H7 (cell line): ENCODE measurements around the gene ANKRD66. TPM values are rescaled to one million over a fixed set of nuclear protein-coding genes. Genes with fewer than 3 reads are reported as not detected.

Experiments used
- DNase-seq: peaks from one replicate; pipeline ENCODE4 v3.0.0; 2012
- H3K27me3 ChIP-seq: 2 replicates; pipeline ENCODE4 v1.6.0; 2011; ENCODE audit warnings: mild to moderate bottlenecking, low read length; ENCODE audit not compliant: control insufficient read depth, insufficient read depth
- H3K36me3 ChIP-seq: replicated peaks from 2 replicates; pipeline ENCODE4 v1.5.1; 2011; ENCODE audit warnings: low read length; ENCODE audit not compliant: control insufficient read depth, insufficient read depth
- H3K4me3 ChIP-seq: 2 replicates; pipeline ENCODE4 v1.5.1; 2011; ENCODE audit warnings: low read depth, mild to moderate bottlenecking, control low read depth, low read length, moderate library complexity; ENCODE audit not compliant: insufficient read depth
- total RNA-seq: library from RNA; depleted of rRNA; stranded (reverse); fragments of >200 nt; shearing (Covaris generic); gene quantifications from 2 replicates; pipeline ENCODE4 v1.2.3, GENCODE V29; 2014; rRNA removed

Gene ANKRD66
- total RNA-seq, 1 experiment from 2014 or later: not detected

DNA sequence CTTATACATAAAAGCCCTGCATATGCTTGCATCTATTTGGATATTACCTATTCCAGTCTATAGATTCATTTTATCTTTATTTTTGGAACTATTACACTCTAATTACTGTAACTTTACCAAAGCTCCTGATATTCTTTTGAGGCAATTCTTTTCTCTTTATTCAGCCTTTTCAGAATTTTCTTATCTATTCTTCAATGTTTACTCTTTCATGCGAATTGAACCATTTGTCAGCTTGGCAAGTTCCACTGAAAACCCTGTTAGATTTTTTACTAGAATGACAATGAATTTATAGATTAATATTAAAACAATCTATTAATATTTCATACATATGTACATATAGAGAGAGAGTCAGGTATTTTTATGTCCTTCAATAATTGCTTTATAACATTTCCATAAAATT is 45.9 kb downstream of the ANKRD66 start:
- DNase-seq: no peak
- Histone ChIP-seq H3K36me3 (no peaks in the 10 kb centered on the region), H3K4me3 (no peak overlapping the region), H3K27me3 (no peaks in the 10 kb centered on the region)

DNA sequence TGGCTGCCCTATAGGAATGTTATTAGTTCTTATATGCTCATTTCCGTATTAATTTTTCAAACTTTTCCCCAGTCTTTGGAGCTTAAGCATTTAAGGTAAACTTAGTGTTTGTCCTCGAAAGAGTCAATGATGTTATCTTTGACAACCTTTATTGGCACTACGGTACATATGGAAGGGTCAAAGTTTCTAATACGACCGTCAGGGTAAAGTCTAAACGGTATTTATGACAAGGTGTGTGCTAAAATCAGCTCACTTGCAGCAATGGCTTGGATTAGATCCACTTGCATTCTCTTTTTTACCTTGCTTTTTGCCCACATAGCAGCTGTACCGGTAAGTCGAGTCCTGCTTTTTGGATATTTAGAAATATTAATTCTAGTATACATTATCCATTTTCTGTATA is 46.4 kb downstream of the ANKRD66 start, which contains the start of gene MEP1A:
Gene MEP1A (plus strand): TSS at position 252 of the 400 bp plus-strand sequence. CDS start 10 bp downstream, at position 262.
- no peak within 1 kb of the TSS for H3K4me3 ChIP-seq
- DNase-seq: no peak
- no peaks in the 10 kb centered on the region for H3K36me3 ChIP-seq
- H3K27me3 ChIP-seq: no peaks in the 10 kb centered on the region

DNA sequence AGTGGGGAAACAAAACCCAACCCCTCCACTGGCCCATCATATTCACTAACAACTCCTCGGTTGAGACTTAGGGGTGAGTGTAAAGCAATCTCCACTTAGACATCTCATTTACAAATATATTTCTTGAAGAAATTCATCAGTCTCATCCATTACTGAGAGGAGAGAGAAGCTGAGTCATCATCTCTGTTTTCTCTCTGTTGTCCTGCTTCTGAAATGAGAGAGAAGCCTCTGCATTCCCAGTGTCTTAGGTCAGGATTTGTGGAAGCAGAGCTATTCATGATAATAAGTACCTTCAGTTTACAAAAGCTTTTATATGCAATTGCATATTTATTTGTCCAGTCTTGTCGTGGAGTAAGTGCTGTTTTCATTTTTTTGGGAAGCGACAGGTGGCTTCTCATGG is 47.3 kb downstream of the ANKRD66 start:
- DNase-seq: no peak
- Histone ChIP-seq H3K27me3 (no peaks in the 10 kb centered on the region), H3K4me3 (no peak overlapping the region), H3K36me3 (no peaks in the 10 kb centered on the region)

DNA sequence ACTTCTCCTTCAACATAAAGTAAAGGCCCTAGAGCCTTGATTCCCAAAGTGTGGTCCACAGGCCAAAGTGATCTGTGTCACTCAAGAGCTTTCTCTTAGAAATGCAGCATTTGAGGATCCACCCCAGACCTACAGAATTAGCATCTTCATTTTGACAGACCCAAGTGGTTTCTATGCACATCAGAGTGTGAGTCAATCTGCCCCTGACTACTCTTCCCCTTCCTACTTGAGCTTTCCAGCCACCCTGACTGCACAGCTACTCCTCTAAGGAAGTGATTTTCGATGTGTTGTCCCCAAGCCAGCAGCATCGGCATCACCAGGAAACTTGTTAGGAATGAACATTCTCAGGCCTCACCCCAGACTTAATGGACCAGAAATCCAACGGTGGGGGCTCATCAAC is 49.1 kb downstream of the ANKRD66 start:
- no peak overlapping the region for H3K4me3 ChIP-seq
- no peak for DNase-seq
- H3K36me3 ChIP-seq: no peaks in the 10 kb centered on the region
- no peaks in the 10 kb centered on the region for H3K27me3 ChIP-seq

DNA sequence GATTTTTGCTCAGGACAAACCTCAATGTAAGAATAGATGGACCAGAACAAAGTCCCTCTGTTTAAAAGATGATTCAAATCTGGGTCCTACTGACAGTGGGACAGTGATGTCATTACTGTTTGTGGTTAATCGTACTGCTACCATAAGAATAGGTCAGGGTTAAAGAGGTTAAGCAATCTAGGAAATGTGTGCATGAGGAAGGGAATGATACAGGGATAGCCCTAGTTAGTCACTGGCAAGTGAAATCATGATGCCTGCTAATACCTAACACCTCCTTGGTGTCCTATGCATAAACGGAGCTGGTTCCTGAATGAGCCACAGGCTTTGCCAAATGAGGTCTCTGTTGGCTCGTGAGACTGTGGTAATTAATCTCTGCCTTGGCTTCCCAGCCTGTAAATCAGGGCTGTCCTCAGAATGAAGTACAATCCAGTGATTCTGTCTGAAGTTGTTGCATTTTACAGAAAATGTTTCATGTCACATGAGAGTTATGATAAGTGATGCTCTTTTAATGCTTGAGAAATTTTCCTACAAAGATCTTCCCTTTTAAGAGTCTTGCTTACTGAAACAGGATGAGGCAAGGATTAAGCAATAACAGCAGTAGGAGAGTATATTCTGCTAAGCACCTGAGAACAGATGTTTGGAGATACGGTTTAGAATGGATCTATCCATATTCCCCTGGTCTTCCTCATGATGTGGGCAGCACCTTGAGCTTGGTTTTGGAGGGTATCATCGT is 50.3 kb downstream of the ANKRD66 start:
- DNase-seq: no peak
- no peaks in the 10 kb centered on the region for H3K27me3 ChIP-seq
- no peaks in the 10 kb centered on the region for H3K36me3 ChIP-seq
- no peak overlapping the region for H3K4me3 ChIP-seq

DNA sequence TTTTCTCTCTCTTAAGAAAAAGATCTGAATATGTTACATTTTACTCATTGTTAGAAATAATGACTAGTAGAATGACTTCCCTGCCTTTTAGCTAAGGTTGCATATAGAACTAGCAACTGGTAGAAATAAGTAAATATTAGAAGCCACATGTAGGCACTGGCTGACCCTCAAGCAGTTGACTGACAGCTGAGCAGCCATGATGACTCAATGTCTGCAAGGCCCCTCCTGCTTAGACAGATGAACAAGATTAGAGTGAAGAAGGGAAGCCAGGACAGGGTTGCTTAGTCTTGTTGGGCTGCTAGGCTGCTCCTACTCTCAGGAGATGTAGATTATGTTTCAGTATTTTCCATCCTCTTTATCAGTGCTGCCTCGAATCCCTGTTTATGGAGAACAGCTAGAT is 52.9 kb downstream of the ANKRD66 start:
- Histone ChIP-seq H3K27me3 (no peaks in the 10 kb centered on the region), H3K36me3 (no peaks in the 10 kb centered on the region), H3K4me3 (no peak overlapping the region)
- DNase-seq: no peak

DNA sequence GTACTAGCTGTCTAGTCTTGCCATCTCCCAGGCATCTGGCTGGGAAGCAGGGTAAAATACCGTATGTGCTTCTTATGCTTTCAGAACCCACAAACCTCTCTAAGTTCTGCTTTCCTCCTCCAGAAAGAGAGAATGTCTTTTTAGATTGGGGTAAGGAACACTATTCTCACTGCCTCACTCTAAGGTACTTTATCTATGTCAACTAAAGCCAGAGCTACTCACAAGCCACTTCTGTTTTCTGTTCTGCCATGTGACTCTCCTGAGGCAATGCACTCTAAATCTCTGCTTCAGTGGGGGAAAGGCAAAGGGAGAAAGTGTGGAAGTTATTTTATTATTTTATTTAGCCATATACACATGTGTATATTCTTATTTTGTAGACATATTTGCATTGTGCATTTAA is 62.1 kb downstream of the ANKRD66 start:
- Histone ChIP-seq H3K4me3 (no peak overlapping the region), H3K36me3 (no peaks in the 10 kb centered on the region), H3K27me3 (no peaks in the 10 kb centered on the region)
- no peak for DNase-seq

Other genes with a start within 250 kb of the ANKRD66 start
- 0.38 TPM in 1 of 2 replicates, not detected in the other for gene CYP39A1, start 94.1 kb upstream of the ANKRD66 start, total RNA-seq
- 0.28 and 0.52 TPM in 2 replicates for gene SLC25A27, start 94.0 kb upstream of the ANKRD66 start, total RNA-seq
- gene TDRD6, start 59.0 kb upstream of the ANKRD66 start, total RNA-seq: not detected in 2 replicates
- gene PLA2G7, start 11.6 kb upstream of the ANKRD66 start, total RNA-seq: 0.17 and 0.26 TPM in 2 replicates
- gene MEP1A, start 46.5 kb downstream of the ANKRD66 start, total RNA-seq: not detected in 2 replicates
- under 0.01 and 1.0 TPM in 2 replicates for gene ADGRF5, start 175.0 kb downstream of the ANKRD66 start, total RNA-seq